ENCODE data around the gene PRKCH.

DNA sequence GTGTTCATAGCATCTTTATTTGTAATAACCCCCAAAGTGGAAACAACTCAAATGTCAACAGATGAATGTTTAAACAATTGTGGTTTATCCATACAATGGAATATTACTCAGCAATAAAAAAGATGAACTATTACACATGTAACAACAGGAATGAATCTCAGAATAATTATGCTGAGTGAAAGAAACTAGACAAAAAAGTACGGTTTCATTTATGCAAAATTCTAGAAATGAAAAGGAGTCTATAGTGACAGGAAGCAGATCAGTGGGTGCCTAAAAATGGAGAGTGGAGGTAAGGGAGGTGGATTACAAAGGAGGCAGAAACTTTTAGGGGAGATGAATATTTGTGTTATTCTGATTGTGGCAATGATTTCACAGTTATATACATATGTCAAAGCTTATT lies 4.8 kb downstream of the PRKCH start:
- no peak for TF ChIP-seq POLR2AphosphoS5 (IDR thresholded peaks at IDR 0.05)
- no peak for TF ChIP-seq CTCF (IDR thresholded peaks at IDR 0.05)
- no peak for TF ChIP-seq EP300 (IDR thresholded peaks at IDR 0.05)
